ENCODE measurements around the gene RPTOR.

The RPTOR gene

GRCh38 chr17:80888276-80889160 is 343.9 kb downstream of the RPTOR start:
- TF ChIP-seq ZFP3 (CRISPR knock-in tag; IDR thresholded peaks at IDR 0.05) (no peak), CREB5 (CRISPR knock-in tag; IDR thresholded peaks at IDR 0.05; ENCODE audit: low read depth) (no peak), ZNF8 (CRISPR knock-in tag; IDR thresholded peaks at IDR 0.05) (no peak), PATZ1 (CRISPR knock-in tag; IDR thresholded peaks at IDR 0.05; ENCODE audit: borderline replicate concordance) (no peak), CSRNP3 (CRISPR knock-in tag; IDR thresholded peaks at IDR 0.05) (no peak), CSDC2 (CRISPR knock-in tag; IDR thresholded peaks at IDR 0.05) (no peak), TSHZ2 (CRISPR knock-in tag; IDR thresholded peaks at IDR 0.05) (no peak), BACH2 (CRISPR knock-in tag; IDR thresholded peaks at IDR 0.05; ENCODE audit: borderline replicate concordance) (no peak), ZNF565 (CRISPR knock-in tag; conservative IDR thresholded peaks at IDR 0.05; ENCODE audit: low read depth) (no peak), POU6F1 (CRISPR knock-in tag; IDR thresholded peaks at IDR 0.05; ENCODE audit: borderline replicate concordance, low read depth) (no peak), PPARA (CRISPR knock-in tag; IDR thresholded peaks at IDR 0.05; ENCODE audit: borderline replicate concordance) (no peak), OSR1 (CRISPR knock-in tag; IDR thresholded peaks at IDR 0.05) (no peak)

GRCh38 chr17:80889231-80890195 is 344.9 kb downstream of the RPTOR start:
- ATAC-seq: no peak
- TF ChIP-seq TCF4 (CRISPR knock-in tag; IDR thresholded peaks at IDR 0.05; ENCODE audit: borderline replicate concordance): no peak
- no peak for TF ChIP-seq RARB (CRISPR knock-in tag; IDR thresholded peaks at IDR 0.05)
- TF ChIP-seq ZFP30 (CRISPR knock-in tag; IDR thresholded peaks at IDR 0.05): no peak
- TF ChIP-seq PPARA (CRISPR knock-in tag; IDR thresholded peaks at IDR 0.05; ENCODE audit: borderline replicate concordance): no peak
- TF ChIP-seq CSRNP3 (CRISPR knock-in tag; IDR thresholded peaks at IDR 0.05): no peak
- no peak for TF ChIP-seq GLIS3 (CRISPR knock-in tag; IDR thresholded peaks at IDR 0.05)
- TF ChIP-seq CSDC2 (CRISPR knock-in tag; IDR thresholded peaks at IDR 0.05): no peak
- no peak for TF ChIP-seq ZNF565 (CRISPR knock-in tag; conservative IDR thresholded peaks at IDR 0.05; ENCODE audit: low read depth)
- no peak for TF ChIP-seq ZNF8 (CRISPR knock-in tag; IDR thresholded peaks at IDR 0.05)
- no peak for TF ChIP-seq ZNF70 (CRISPR knock-in tag; IDR thresholded peaks at IDR 0.05)
- TF ChIP-seq ARNTL (CRISPR knock-in tag; IDR thresholded peaks at IDR 0.05; ENCODE audit: borderline replicate concordance, low read depth): no peak
- TF ChIP-seq BACH2 (CRISPR knock-in tag; IDR thresholded peaks at IDR 0.05; ENCODE audit: borderline replicate concordance): no peak
- no peak for TF ChIP-seq TOX (CRISPR knock-in tag; IDR thresholded peaks at IDR 0.05; ENCODE audit: borderline replicate concordance)

More at GRCh38 chr17:80888276-80889160, 343.9 kb downstream of the RPTOR start:
- no peak for ATAC-seq

Data from SK-N-SH treated with all-trans-retinoic acid at 6 μM for 48 hours (cell line).